ACC112 (cell line): ENCODE results near the gene MAGI1.

ENCODE experiments used
- H2AFZ ChIP-seq: fragments of 200-600 bp; sonication (generic); one replicate; pipeline ENCODE4 v1.6.0; 2017; ENCODE audit warnings: antibody characterized with exemption, low read length; ENCODE audit not compliant: unreplicated experiment
- H3K27ac ChIP-seq: fragments of 200-600 bp; sonication (generic); 2 replicates; pipeline ENCODE4 v1.5.1; 2014; ENCODE audit warnings: low read depth, mild to moderate bottlenecking, antibody characterized with exemption, low read length, moderate library complexity
- H3K27me3 ChIP-seq: fragments of 200-600 bp; sonication (generic); 2 replicates; pipeline ENCODE4 v1.6.1; 2014; ENCODE audit warnings: mild to moderate bottlenecking, antibody characterized with exemption, low read length, moderate library complexity, mixed read lengths; ENCODE audit not compliant: insufficient read depth
- H3K36me3 ChIP-seq: fragments of 200-600 bp; sonication (generic); 2 replicates; pipeline ENCODE4 v1.6.1; 2016; ENCODE audit warnings: mild to moderate bottlenecking, antibody characterized with exemption, low read length, moderate library complexity, mixed read lengths; ENCODE audit not compliant: insufficient read depth
- H3K4me1 ChIP-seq: fragments of 200-600 bp; sonication (generic); one replicate; pipeline ENCODE4 v1.6.1; 2016; ENCODE audit warnings: low read length, mixed read lengths; ENCODE audit not compliant: insufficient read depth, unreplicated experiment, control insufficient read depth
- H3K4me3 ChIP-seq: fragments of 200-600 bp; sonication (generic); 2 replicates; pipeline ENCODE4 v1.5.1; 2014; ENCODE audit warnings: mild to moderate bottlenecking, low read depth, low read length
- H3K79me2 ChIP-seq: fragments of 200-600 bp; sonication (generic); one replicate; pipeline ENCODE4 v1.6.0; 2016; ENCODE audit warnings: low read length; ENCODE audit not compliant: control insufficient read depth, unreplicated experiment, insufficient read depth

MAGI1 gene

DNA sequence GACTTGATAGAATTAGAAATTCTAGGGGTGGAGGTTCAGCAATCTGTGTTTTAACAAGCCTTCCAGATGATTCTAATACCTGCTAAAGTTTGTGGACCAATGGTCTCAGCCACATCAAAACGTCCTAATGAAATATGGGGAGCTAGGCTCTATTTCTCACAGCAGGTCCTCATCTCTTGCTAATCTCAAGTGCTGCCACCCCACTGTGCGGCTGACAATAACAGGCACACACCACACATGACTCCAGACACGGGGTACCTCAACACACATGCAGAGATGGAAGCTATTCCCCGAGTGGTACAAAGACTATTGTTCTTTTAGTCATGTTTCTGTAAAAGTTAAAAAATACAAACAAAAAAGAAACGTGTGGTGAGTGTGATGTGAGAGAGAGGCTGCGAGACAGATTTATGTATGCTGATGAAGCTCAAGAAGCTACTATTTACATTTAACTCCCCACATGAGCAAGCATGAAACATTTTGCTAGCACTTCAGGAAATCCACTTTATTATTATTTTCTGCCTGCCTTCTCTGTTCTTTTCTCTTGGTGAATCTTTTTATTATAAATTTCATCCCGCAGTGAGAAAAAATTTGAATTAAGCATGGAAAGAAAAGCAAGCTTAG lies 405.6 kb downstream of the MAGI1 start:
- no peak overlapping the region for H2AFZ ChIP-seq
- no peak overlapping the region for H3K4me3 ChIP-seq
- H3K4me1 ChIP-seq: no peaks in the 10 kb centered on the region
- H3K27me3 ChIP-seq: no peaks in the 10 kb centered on the region
- peaks cover 2% of the 10 kb centered on the region for H3K79me2 ChIP-seq
- H3K27ac ChIP-seq: no peak overlapping the region
- no peaks in the 10 kb centered on the region for H3K36me3 ChIP-seq

DNA sequence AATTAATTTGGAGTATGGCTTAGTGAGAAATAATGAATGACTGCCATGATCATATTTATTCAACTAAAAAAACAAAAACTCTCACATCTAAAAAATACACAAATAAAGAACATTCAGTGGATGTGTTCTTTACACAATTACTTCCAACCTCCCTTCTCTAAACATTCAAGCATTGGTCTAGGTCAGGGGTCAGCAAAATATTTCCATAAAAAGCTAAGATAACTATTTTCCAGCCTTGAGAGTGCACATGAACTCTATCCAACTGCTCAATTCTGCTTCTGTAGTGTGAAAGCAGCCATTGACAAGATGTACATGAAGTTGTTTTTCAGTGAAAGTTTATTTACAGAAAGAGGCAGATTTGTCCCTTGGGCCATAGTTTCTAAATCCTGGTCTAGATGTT lies 406.3 kb downstream of the MAGI1 start:
- H2AFZ ChIP-seq: no peak overlapping the region

DNA sequence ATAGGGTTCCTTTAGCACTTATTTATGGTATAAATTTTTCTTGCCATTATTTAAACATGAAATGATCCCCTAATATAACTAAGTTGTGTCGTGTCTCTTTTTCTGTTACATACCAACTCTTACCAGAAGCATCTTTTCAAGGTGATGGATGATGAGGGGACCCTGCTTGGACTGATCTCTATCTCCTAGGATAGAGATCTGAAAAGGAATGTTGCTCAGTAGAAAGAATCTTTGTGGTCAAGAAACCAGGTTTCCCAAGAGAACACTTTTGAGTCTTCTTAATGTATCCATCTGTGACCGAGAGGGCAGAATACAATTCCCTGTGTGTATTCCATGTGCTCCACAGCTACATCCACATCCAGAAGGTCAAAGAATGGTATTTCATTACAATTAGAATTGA lies 409.7 kb downstream of the MAGI1 start:
- H3K4me3 ChIP-seq: no peak overlapping the region
- no peaks in the 10 kb centered on the region for H3K36me3 ChIP-seq
- H3K79me2 ChIP-seq: peaks cover 2% of the 10 kb centered on the region
- H2AFZ ChIP-seq: no peak overlapping the region
- H3K4me1 ChIP-seq: no peaks in the 10 kb centered on the region
- no peak overlapping the region for H3K27ac ChIP-seq
- H3K27me3 ChIP-seq: no peaks in the 10 kb centered on the region

More for the DNA sequence above, 406.3 kb downstream of the MAGI1 start:
- H3K4me1 ChIP-seq: no peaks in the 10 kb centered on the region
- H3K4me3 ChIP-seq: no peak overlapping the region
- H3K27ac ChIP-seq: no peak overlapping the region
- H3K27me3 ChIP-seq: no peaks in the 10 kb centered on the region
- peaks cover 2% of the 10 kb centered on the region for H3K79me2 ChIP-seq
- no peaks in the 10 kb centered on the region for H3K36me3 ChIP-seq

DNA sequence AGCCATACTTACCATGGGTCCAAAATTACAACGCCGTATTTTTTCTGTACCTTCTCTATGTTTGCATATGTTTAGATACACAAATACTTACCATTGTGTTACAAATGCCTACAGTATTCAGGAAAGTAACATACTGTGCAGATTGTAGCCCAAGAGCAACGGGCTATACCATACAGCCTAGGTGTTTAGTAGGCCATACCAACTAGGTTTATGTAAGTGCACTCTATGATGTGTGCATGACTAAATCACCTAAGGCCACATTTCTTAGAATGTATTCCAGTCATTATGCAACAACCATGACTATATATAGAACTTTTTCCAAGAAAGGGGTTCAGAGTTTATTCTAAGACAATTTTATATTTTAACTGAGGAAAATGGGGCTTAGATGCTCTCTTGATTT lies 411.7 kb downstream of the MAGI1 start:
- Histone ChIP-seq H3K27ac (no peak overlapping the region), H3K27me3 (no peaks in the 10 kb centered on the region), H3K4me1 (no peaks in the 10 kb centered on the region), H3K36me3 (no peaks in the 10 kb centered on the region), H3K79me2 (no peaks in the 10 kb centered on the region), H2AFZ (no peak overlapping the region), H3K4me3 (no peak overlapping the region)

DNA sequence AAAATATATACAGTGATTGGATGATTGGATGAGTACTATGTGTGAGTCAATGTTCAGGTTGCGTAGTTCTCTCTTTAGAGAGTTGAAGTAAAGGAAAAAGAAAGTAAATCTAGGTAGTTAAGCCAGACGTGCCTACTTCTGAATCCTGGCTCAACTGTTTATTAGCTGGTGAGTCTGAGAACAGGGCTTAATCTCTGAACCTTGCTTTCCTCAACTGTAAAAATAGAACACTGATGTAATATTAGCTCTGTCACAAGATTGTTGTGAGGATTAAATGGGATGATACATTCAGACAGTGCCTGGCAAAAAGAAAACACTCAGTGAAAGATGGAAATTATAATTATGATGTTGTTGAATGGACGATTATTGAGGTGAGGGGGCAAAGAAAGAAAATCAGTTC lies 413.4 kb downstream of the MAGI1 start:
- Histone ChIP-seq H3K4me3 (no peak overlapping the region), H2AFZ (no peak overlapping the region), H3K36me3 (no peaks in the 10 kb centered on the region), H3K27ac (no peak overlapping the region), H3K4me1 (no peaks in the 10 kb centered on the region), H3K79me2 (no peaks in the 10 kb centered on the region), H3K27me3 (no peaks in the 10 kb centered on the region)

DNA sequence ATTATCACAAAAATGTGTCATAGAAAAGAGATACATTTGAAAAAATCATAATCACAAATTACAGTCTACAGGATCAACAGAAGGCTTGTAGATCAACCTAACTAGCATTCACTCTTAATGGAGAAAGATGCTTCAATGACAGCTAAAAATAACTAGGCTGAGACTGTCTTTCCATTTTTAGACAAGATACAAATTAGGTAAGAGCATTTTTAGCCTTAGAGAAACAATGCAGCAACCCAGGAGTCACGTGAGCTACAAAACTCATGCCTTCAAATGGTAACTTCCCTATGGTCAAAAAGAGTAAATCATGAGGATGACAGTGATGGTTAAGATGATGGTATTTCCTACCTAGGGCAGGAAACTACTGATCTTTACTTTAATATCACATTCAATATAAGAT lies 415.4 kb downstream of the MAGI1 start:
- Histone ChIP-seq H3K4me3 (no peak overlapping the region), H3K4me1 (no peaks in the 10 kb centered on the region), H3K27ac (no peak overlapping the region), H2AFZ (no peak overlapping the region), H3K27me3 (no peaks in the 10 kb centered on the region), H3K79me2 (no peaks in the 10 kb centered on the region), H3K36me3 (no peaks in the 10 kb centered on the region)

DNA sequence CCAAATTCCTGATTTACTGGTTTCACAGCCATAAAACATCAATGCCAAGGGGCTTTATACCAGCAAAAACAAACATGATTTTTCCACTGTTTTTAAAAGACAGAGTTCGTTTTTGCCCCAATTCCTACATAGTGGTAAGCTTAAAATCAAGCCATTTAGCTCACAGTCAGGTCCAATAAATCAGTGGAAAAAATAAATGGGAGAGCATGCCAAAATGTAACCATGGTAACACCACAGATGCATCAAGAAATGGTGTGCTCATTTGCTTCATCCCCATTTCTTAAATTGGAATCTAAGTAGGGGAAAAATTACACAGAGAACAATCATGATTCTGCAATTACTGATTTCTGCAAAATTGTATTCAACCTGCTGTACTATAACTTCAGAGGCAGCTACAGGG lies 418.8 kb downstream of the MAGI1 start:
- no peaks in the 10 kb centered on the region for H3K79me2 ChIP-seq
- H2AFZ ChIP-seq: no peak overlapping the region
- H3K27me3 ChIP-seq: no peaks in the 10 kb centered on the region
- H3K4me1 ChIP-seq: no peaks in the 10 kb centered on the region
- no peak overlapping the region for H3K27ac ChIP-seq
- no peak overlapping the region for H3K4me3 ChIP-seq
- H3K36me3 ChIP-seq: no peaks in the 10 kb centered on the region

DNA sequence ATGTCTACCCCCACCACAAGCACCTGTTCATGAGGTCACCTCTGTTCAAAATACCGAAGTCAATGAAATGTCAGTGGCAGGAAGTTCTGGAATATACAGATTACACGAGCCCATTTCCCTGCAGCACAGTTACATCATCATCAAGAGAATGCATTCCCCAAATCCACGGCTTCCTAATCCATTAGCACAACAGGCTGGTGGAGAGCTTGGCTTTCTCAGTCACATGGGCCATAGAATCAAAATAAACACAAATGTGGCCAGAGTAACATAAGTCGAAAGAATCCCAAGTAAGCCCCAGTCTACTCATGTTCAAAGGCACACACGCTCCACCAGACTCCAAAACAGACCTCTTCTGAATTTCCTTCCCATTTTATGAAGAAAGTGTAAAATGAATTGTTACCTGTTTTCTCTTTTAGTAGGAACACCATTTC lies 419.3 kb downstream of the MAGI1 start:
- Histone ChIP-seq H3K4me1 (no peaks in the 10 kb centered on the region), H3K4me3 (no peak overlapping the region), H2AFZ (no peak overlapping the region)

DNA sequence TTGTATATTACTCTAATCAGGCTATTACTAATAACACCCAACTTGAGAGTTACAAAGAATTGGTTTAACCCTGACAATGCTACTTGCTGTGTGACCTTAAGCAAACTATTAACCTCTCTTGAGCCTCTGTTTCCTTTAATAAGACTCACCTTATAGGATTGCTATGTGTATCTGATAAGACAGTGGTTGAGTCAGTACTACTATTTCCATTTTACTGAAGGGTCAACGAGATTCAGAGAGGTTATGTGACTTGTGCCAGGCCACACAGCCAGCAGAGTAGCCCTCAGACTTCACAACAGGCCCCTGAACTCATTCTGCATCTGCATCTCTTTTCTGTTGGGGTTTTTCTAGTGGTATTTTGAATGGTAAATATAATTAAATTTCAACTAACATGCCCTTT lies 420.1 kb downstream of the MAGI1 start:
- no peak overlapping the region for H3K4me3 ChIP-seq
- H3K36me3 ChIP-seq: no peaks in the 10 kb centered on the region
- no peak overlapping the region for H3K27ac ChIP-seq
- no peak overlapping the region for H2AFZ ChIP-seq
- no peaks in the 10 kb centered on the region for H3K27me3 ChIP-seq
- H3K79me2 ChIP-seq: no peaks in the 10 kb centered on the region
- H3K4me1 ChIP-seq: no peaks in the 10 kb centered on the region

More for the DNA sequence above, 419.3 kb downstream of the MAGI1 start:
- Histone ChIP-seq H3K27me3 (no peaks in the 10 kb centered on the region), H3K27ac (no peak overlapping the region), H3K36me3 (no peaks in the 10 kb centered on the region), H3K79me2 (no peaks in the 10 kb centered on the region)

DNA sequence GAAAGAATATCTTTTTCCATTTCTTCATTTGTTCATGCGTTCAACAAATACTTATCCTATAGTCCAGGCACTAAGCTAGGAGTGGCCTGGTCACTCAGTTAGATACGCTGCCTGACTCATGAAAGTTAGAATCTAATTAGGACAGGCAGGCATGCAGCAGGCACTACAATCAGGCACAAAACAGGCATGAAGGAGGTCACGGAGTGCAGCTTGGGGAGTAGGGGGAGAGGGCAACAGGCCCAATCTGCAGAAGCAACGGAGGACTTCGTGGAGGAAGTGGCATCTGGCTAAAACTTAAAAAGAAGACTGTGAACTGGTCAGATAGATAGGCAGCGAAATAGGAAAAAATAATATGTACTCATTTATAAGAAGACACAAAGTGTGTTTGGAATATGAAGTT lies 420.9 kb downstream of the MAGI1 start:
- H3K36me3 ChIP-seq: no peaks in the 10 kb centered on the region
- H3K4me3 ChIP-seq: no peak overlapping the region
- H3K27ac ChIP-seq: no peak overlapping the region
- H3K4me1 ChIP-seq: no peaks in the 10 kb centered on the region
- H3K27me3 ChIP-seq: no peaks in the 10 kb centered on the region
- no peaks in the 10 kb centered on the region for H3K79me2 ChIP-seq
- no peak overlapping the region for H2AFZ ChIP-seq

DNA sequence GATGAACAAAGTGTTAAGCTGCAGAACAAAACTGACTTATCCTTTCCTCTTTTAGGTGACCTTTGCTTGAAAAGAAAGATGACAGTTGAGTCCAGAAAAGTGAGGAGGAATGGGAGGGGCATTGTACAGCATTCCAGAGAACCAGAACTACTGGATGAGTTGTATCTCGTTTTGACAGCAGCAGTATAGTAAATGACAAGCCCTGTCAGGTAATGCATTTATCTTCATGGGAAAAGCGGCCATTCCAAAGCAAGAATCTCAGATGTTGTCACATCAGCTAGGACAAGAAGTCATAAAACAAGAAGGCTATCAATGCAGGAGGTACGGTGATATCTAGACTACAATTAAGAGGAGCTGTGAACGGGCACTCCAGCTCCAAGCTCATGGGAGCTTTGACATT lies 421.5 kb downstream of the MAGI1 start:
- no peaks in the 10 kb centered on the region for H3K27me3 ChIP-seq

More for the DNA sequence above, 421.5 kb downstream of the MAGI1 start:
- H3K4me1 ChIP-seq: no peaks in the 10 kb centered on the region
- H3K4me3 ChIP-seq: no peak overlapping the region
- H2AFZ ChIP-seq: no peak overlapping the region
- no peaks in the 10 kb centered on the region for H3K36me3 ChIP-seq
- H3K27ac ChIP-seq: no peak overlapping the region
- H3K79me2 ChIP-seq: no peaks in the 10 kb centered on the region
